NCI-H2196 treated with DMSO at 0.1 percent for 48 hours (cell line): Measurements from ENCODE around the gene AMH.
"Not testable (repeated sequence)": the region's sequence is repeated elsewhere in the genome, so short reads cannot be mapped to it uniquely, and the experiment has no call there.

Source experiments
- DNase-seq: peaks from one replicate; lab custom pipeline; 2025; ENCODE audit not compliant: unreplicated experiment; lab: John Stamatoyannopoulos, UW

Gene AMH

DNA sequence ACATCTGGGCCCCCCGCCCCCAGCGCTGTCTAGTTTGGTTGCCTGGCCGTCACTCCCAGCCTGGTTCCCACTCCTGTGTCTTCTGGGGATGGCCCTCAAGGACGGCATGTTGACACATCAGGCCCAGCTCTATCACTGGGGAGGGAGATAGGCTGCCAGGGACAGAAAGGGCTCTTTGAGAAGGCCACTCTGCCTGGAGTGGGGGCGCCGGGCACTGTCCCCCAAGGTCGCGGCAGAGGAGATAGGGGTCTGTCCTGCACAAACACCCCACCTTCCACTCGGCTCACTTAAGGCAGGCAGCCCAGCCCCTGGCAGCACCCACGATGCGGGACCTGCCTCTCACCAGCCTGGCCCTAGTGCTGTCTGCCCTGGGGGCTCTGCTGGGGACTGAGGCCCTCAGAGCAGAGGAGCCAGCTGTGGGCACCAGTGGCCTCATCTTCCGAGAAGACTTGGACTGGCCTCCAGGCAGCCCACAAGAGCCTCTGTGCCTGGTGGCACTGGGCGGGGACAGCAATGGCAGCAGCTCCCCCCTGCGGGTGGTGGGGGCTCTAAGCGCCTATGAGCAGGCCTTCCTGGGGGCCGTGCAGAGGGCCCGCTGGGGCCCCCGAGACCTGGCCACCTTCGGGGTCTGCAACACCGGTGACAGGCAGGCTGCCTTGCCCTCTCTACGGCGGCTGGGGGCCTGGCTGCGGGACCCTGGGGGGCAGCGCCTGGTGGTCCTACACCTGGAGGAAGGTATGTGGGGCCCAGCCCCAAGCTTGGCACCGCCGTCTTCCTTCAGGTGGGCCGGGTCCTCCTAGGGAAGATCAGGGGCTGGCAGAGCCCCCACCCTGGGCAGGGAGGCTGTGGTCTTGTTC is at the start of gene AMH:
Gene AMH, plus strand, starts transcription at position 314 of the 857 bp plus-strand sequence. Its CDS starts 10 bp downstream, at position 324.
- no peak for DNase-seq

DNA sequence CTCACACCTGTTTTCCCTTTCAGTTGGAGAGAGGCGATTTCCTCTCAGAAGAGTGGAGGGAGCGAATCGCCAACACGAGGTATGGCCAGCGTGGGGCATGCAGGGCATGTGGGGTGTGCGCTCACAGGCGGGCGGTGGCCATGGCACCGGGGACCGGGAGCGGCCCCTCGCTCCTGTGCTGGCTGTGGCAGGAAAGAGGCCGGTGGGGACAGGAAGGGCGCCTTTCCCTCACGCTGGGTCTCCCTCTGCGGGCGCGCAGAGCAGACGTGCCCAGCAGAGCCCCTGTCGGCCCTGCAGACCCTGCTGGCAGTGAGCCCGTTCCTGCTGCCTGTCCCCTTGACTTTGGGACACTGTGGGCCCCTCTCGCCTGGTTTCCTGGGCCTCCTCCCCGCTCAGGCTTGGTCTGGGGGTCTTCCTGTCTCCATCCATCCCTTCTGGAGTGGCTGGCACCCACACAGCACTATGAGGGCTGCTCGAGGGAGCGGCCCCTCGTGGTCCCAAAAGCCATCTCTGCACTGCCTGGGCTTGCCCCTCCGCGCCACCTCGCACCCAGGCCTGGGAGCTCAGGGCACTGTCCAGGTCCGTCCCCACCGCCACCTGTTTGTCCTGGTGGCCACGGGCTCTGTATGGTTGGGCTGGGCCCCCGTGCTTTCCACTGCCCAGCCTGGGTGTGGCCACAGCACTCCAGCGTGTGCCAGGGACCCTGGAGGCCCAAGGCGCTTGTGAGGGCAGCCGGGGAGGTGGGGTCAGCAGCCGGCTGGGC is 49.1 kb upstream of the AMH start:
- no peak for DNase-seq

DNA sequence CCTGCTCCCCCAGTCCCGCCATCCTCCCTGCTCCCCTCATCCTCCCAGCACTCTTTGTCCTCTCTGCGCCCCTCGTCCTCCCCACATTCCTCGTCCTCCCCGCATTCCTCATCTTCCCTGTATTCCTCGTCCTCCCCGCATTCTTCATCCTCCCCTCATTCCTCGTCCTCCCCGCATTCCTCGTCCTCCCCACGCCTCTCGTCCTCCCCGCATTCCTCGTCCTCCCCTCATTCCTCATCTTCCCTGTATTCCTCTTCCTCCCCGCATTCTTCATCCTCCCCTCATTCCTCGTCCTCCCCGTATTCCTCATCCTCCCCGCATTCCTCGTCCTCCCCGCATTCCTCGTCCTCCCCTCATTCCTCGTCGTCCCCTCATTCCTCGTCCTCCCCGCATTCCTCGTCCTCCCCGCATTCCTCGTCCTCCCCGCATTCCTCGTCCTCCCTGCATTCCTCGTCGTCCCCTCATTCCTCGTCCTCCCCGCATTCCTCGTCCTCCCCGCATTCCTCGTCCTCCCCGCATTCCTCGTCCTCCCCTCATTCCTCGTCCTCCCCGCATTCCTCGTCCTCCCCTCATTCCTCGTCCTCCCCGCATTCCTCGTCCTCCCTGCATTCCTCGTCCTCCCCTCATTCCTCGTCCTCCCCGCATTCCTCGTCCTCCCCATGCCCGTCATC is 48.4 kb upstream of the AMH start:
- DNase-seq = not testable (repeated sequence)

DNA sequence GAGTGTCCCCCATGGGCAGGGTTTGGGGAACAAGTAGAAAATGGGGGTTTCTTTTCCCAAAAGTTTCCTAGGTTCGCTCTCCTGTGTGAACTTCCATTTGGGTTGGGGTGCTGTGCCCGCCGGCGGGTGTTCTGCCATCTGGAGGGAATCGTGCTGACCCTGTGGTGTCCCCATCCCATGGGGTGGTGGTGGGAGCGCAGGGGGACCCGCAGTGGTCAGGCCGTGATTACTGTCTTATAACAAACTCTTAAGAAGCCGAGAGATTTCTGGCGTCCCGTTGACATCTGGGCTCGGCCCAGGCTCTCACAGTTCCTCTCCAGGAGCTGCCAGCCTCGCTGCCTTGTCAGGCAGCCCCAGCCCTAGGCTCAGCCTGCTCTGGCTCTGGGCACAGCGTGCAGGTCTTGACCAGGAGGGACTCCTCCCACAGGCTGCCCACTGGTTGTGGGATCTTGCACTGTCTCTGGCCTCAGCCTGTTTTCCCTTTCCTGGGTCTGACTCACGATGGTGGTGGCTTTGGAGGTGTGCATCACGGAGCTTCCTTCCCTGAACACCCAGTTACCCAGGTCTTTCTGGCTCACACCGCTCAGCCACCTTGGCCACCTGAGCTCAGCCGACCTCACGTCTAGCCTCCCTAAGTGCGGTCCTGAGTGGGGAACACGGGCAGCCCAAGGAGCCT is 47.5 kb upstream of the AMH start:
- no peak for DNase-seq

DNA sequence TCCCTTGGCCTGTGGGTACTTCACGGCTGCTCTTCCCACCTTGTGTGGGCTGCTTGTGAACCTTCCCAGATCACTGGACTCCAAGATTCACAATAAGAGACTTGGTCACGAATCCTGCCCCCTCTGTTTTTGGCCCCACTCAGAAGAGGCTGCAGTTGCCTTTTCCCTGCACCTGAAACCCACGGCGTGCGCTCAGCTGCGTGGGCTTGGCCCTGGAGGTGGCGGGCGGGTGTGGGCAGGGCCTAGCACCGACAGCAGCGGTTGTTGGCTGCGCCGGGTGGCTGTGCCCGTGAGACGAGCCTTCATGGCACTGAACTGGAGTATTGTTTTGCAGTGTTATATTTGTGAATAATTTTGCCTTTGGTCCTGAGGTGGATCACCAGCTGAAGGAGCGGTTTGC is 46.8 kb upstream of the AMH start:
- DNase-seq = no peak

DNA sequence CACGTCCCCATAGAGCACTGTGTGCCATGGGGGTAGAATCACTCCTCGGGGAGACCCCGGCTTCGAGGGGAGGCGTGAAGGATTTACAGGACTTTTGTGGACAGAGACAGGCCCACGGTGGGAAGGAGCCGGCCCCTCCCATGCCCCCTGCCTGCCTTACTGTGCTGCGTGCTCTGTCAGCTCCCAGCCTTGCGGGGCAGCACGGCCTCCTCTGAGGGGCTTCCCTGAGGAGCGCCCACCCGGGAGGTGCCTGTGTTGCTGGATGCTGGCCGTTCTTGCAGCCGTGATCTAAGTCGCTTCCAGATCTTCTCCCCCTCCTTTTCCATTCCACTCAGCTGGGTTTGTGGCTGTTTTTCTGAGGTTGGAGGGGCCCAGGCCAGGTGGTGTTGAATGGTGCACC is 42.1 kb upstream of the AMH start:
- DNase-seq = no peak

DNA sequence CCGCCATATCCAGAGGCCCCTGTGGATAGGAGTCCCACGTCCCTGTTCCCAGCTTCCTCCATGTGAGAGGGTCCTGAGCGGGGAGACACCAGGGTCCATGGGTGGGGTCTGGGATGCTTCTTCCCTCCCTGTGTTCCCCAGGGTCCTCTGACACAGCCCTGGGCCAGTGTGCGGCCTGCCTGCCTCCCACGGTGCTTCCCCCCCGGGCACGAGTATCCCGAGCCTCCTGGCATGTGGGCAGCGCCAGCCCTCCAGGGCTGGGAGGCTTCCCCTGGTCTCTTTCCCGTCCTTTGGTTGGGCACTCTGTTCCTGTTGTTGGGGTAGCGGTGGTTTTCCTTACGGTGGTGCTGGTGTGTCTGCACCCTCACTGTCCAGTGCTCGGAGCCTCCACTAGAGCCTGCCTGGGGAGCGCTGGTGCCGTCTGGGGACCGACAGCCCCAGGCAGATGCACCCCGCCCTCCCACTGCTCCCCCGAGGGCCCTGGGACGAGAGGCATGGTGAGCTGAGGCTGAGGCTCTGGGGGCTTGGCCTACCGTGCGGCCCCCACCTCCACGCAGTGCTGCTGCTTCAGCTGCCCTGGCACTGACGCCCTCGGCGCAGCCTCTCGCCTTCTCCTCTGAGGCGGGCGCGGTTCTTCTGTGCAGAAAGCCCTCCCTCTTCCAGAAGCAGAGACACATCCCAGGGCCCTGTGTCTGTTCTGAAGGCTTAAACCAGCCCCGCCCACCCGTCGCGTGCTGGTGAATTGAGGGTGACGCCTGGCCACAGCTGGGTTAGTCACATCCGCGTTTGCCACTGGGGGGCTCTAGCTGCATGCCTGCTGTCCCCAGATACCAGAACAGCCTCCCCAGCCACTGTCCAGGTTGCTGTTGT is 40.9 kb upstream of the AMH start:
- DNase-seq = no peak

DNA sequence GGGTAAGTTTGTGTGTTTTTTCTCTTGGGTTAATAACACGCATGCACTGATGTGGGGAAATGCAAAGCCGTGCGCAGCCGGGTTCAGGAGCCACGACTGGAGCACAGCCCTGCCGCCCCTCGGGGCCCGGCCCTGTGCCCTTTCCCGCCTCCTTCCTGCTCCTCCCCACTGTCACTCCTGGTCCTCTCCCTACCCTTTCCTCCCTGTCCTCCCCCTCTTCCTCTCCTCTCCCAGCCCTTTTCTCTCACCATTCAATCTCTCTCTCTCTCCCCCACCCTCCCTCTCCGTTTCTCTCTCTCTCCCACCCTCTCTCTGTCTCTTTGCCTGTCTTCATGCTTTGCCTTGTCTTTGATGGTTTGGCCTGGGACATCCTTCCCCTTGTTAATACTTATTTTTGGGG is 40.1 kb upstream of the AMH start:
- DNase-seq = no peak

DNA sequence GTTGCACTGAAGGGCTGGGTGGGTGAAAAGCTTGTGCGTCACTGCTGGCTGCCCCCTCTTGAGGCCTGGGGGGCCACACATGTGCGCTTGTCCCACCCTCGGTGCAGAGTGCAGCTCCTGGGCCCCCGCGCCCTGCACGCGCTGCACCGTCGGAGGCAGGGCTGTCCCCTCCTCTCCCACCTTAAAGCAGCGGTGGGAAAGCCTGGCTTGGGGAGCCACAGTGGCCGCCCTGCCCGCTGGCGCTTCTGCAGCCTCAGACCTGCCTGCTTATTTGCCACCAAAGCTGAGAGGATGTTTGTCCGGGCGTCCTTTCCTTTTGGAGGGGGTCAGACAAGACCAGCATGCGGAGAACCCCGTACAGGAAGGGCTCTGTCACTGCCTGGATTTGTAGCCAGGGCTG is 39.7 kb upstream of the AMH start:
- no peak for DNase-seq

DNA sequence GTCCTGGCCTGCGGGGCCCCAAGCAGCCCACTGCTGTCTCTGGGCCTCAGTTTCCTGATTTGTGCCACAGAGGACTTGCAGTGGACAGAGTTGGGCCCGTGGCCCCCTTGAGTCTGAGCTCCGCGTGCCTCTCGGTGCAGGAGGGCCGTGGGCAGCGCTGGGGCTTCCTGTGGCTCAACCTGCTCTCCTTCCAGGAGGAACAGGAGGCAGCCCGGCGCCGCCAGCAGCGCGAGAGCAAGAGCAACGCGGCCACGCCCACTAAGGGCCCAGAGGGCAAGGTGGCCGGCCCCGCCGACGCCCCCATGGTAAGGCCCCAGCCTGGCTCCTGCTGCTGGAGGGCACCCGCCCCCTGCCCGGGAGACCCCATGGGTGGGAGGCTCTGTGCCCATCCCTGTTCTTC is 38.9 kb upstream of the AMH start:
- DNase-seq = no peak

DNA sequence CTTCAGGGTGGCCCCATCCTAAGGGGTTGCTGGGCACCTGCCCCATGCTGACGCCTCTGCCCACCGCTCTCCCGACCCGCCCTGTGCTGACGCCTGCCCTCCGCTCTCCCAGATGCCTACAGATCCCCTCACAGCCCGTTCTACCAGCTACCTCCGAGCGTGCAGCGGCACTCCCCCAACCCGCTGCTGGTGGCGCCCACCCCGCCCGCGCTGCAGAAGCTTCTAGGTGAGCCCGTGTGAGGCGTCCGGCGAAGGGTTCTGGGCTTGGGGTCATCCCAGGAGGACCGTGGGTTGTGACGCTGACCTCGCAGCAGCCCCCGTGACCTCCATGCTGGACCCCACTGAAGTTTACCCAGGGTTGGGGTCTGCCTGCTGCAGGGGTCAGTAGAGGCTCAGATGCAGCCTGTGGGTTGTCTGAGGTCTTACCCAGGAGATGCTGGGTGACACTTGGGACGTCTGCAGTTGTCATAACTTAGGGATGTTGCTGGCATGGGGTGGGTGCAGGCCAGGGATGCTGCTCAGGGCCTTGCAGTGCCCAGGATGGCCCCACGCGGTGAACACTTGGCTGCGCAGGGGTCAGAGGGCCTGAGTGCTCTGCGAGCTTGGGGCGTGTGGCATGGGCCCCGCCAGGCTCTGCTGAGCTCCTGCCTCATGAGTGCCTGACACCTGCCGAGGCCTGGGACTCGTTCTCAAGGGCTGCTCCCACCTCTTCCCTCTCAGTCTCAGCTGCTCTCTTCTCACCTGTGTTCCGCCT is 38.0 kb upstream of the AMH start:
- DNase-seq = no peak

DNA sequence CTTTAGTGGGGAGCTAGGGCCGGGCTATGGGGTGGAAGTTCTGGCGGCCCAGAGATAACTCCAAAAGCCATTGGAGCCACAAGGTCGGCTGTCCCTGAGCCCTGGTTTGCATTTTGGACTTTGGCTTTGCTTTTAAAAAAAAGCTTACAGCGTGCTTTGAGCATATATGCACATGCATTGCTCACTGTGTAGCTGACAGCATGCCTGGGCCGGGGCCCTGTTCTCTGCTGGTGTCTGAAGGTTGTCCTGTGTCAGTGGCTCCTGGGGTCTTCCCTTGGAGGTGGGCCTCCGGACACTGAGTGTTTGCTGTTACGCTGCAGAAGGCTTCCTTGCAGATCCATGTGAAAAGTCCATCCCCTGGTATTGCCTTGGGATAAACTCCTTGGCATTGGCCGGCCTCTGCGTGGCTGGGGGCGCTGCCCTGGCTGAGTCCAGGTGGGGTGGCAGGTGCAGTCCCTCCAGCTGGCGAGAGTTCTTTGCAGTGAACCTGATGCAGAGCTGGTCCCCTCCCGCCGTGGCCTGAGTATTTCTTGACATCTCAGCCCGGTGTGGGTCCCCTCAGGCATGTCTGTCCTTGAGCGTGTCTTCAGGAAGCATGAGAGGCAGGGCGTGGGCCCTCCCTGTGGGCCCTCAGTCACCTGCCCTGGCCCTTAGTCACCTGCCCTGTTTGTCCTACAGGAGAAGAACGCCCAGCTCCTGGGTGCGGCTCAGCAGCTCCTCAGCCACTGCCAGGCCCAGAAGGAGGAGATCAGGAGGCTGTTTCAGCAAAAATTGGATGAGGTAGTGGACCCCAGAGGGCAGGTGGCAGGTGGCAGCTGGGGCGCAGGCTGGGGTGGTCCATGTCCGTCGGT is 36.0 kb upstream of the AMH start:
- DNase-seq = no peak

DNA sequence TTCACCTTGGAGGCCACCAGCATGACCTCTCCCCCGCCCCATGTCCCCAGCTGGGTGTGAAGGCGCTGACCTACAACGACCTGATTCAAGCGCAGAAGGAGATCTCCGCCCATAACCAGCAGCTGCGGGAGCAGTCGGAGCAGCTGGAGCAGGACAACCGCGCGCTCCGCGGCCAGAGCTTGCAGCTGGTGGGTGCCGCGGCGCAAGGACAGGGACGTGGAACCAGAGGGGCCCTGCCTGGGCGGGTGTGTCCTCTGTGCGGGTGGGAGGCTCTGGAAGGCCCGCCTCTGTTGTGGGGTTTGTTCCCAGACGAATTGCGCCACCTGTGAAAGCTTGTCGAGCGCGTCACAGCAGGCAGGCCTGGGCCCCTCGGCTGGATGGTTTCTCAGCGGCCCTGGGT is 35.3 kb upstream of the AMH start:
- no peak for DNase-seq

DNA sequence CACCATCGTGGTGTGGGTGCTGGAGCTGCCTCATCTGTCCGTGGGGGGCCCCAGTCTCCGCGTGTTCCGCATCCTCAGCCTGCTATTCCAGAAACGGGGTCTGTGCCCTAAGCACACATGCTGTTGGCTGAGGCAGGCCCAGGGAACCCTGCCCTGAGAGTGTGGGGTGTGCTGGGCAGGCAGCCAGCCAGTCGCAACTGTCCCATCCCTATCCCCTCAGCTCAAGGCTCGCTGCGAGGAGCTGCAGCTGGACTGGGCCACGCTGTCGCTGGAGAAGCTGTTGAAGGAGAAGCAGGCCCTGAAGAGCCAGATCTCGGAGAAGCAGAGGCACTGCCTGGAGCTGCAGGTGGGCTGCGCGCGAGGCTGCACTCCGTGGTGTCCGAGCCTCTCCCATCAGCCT is 34.9 kb upstream of the AMH start:
- no peak for DNase-seq

DNA sequence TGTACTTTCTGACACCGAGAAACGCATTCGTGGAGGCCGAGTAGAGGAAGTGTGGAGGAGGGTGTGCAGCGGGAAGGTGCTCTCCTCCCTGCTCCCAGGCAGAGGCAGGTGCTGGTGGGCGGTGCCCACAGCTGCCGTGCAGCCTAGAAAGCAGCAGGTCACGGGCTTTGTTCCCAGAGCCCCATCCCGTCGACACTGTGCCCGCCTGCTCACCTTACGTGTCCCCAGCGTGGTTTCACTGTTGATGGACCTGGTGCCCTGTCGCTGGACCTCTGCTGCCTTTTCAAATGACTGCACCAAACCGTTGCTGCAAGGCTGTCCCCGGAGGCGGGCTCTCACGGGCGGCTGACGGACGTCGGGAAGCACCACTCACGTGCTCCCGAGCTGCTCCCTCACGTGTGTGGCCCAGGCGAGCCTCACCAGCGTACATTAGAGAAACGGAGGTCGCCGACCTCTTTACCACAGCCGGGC is 33.8 kb upstream of the AMH start:
- DNase-seq = peak; percentile 47

DNA sequence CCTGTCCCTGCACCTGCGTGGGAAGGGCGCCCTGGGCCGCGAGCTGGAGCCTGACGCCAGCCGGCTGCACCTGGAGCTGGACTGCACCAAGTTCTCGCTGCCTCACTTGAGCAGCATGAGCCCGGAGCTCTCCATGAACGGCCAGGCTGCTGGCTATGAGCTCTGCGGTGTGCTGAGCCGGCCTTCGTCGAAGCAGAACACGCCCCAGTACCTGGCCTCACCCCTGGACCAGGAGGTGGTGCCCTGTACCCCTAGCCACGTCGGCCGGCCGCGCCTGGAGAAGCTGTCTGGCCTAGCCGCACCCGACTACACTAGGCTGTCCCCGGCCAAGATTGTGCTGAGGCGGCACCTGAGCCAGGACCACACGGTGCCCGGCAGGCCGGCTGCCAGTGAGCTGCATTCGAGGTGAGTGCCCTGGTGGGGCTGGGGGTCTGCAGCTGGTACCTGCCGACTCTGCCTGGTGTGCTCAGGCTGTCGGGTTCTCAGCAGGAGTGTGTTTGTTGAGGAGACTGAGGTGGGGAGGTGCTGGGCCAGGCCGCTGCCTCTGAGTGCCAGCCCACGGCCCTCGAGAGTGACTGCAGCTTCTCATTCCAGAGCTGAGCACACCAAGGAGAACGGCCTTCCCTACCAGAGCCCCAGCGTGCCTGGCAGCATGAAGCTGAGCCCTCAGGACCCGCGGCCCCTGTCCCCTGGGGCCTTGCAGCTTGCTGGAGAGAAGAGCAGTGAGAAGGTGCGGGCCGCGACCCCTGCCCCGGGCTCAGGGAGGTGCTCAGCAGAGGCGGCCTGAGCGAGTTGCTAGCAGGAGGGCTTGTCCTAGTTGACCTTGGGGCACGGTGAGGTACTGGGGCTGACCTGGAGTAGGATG is 32.5 kb upstream of the AMH start:
- DNase-seq = no peak

DNA sequence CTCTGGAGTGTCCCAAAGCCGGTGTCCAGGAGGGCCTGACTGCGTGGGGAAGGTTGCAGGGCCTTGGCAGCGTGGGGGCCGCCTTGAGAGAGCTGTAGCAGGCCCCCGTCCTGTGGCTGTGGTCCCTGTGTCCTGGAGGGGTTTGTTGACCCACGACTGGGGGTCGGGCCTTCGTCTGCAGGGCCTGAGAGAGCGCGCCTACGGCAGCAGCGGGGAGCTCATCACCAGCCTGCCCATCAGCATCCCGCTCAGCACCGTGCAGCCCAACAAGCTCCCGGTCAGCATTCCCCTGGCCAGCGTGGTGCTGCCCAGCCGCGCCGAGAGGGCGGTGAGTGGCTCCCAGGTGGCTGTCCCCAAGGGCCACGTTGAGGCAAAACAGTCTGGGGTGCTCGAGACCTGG is 31.5 kb upstream of the AMH start:
- DNase-seq = no peak

DNA sequence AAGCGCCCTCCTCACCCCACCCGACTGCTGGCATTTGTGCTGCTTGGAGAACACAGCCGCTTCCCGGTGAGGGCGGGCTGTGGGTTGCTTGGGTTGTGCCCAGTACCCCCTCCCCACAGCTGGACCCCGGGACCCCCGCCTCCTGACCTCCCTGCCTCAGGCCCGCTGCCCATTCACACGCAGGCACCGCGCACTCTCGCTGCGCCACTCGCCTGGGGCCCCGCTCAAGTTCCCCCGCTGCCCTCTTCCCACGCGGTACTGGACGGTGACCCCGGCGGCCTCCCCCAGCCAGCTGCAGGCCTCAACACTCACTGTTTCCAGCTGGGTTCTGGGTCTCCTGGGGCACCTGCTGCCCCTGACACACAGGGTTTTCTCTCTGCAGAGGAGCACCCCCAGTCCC is 29.4 kb upstream of the AMH start:
- DNase-seq = no peak
